ENCODE results near the gene TUG1. TPM values are rescaled to one million over a fixed set of nuclear protein-coding genes. Genes with fewer than 3 reads are reported as not detected.

Gene TUG1
- total and polyA plus RNA-seq, 9 of the 15 experiments (the other 6 are each of a cell fraction or from before 2014, with no cell fraction given): 24.7 to 132 (median 58.9) TPM

- no peak overlapping the region for H3K4me3 ChIP-seq
- H2AFZ ChIP-seq (ENCODE audit: low read depth, low read length): no peak overlapping the region
- H3K9ac ChIP-seq (ENCODE audit: insufficient read depth in 1 of 2, low read depth in 2 of 2, low read length in 2 of 2): no peak overlapping the region
- TF ChIP-seq BCOR (IDR thresholded peaks at IDR 0.05): peak; percentile 77; the same call in 1 of the 2 replicates
- TF ChIP-seq HBP1 (CRISPR knock-in tag; IDR thresholded peaks at IDR 0.05): no peak
- TF ChIP-seq RBM25 (IDR thresholded peaks at IDR 0.05; ENCODE audit: low read depth, low read length, severe bottlenecking): peak; percentile 89
- no peak for TF ChIP-seq NFYB (IDR thresholded peaks at IDR 0.05; ENCODE audit: extremely low read depth, insufficient read length)
- TF ChIP-seq ESRRA (IDR thresholded peaks at IDR 0.05; ENCODE audit: borderline replicate concordance, low read depth): peak; percentile 93
- no peak for TF ChIP-seq EZH2 (IDR thresholded peaks at IDR 0.05; ENCODE audit: borderline replicate concordance, low read depth, low read length)
- TF ChIP-seq POLR2AphosphoS2 (IDR thresholded peaks at IDR 0.05; ENCODE audit: low read length): no peak
- no peak for TF ChIP-seq HDAC8 (tag; IDR thresholded peaks at IDR 0.05)
- TF ChIP-seq KDM1A (IDR thresholded peaks at IDR 0.05): peak; percentile 22 to 56; a peak in 2 of 4 replicates
- TF ChIP-seq ASH1L (IDR thresholded peaks at IDR 0.05; ENCODE audit: borderline replicate concordance, low read depth, partially characterized antibody): no peak
- no peak for TF ChIP-seq STAT5A (IDR thresholded peaks at IDR 0.05; ENCODE audit: borderline replicate concordance, low read length)
- no peak for TF ChIP-seq TRIM24 (IDR thresholded peaks at IDR 0.05)
- no peak for TF ChIP-seq CHD2 (IDR thresholded peaks at IDR 0.05; ENCODE audit: low read depth, low read length)
- CTCF ChIA-PET (ENCODE audit: low intra/inter-chr PET ratio): no interaction called here
- peaks cover 12% of the 10 kb centered on the region; the same call in 1 of the 2 replicates for H4K20me1 ChIP-seq (replicated peaks; ENCODE audit: control insufficient read depth, insufficient read depth, low read length)
- H3K36me3 ChIP-seq (ENCODE audit: control insufficient read depth, insufficient read depth, low read length): peaks cover 32% of the 10 kb centered on the region; the same call in 1 of the 3 replicates
- DNase-seq (ENCODE audit: extremely low read depth in 1 of 4, low spot score in 3 of 4) (no peak), ATAC-seq (no peak), FAIRE-seq (no peak)
- in situ Hi-C loops (cut with MboI) (no loop called here), intact Hi-C loops (cut with micrococcal nuclease) (loop anchor here (5.0 kb wide), 1 partner anchor 97 kb away; no protein-coding TSS in a partner anchor)
- H3K9me3 ChIP-seq (replicated peaks; ENCODE audit: control insufficient read depth, insufficient read depth, low read depth, low read length): no peaks in the 10 kb centered on the region
- H3K27ac ChIP-seq (ENCODE audit: extremely low read depth, low read depth, low read length): no peak overlapping the region
- peak overlapping the region; percentile 47; the same call in 1 of the 2 replicates for H3K4me2 ChIP-seq (ENCODE audit: insufficient read depth, low read length)
- 27% methylated on average over 4 of the region's 4 CpGs for WGBS (ENCODE audit: insufficient coverage, low coverage, missing lambda C conversion rate)
- H3K27me3 ChIP-seq (ENCODE audit: control insufficient read depth in 2 of 2, insufficient read depth in 2 of 2, low read length in 2 of 2): no peaks in the 10 kb centered on the region
- H3K4me1 ChIP-seq (replicated peaks in 1 of 2; ENCODE audit: control insufficient read depth in 2 of 2, insufficient read depth in 2 of 2, low read length in 2 of 2): peaks cover 10 to 12% of the 10 kb centered on the region in 2 experiments; a peak in 4 of 5 replicates
- no peaks in the 10 kb centered on the region for H3K9me1 ChIP-seq (ENCODE audit: control insufficient read depth, insufficient read depth, low read length)
- POLR2A ChIA-PET: interaction anchor here (0.6 to 1.0 kb wide), 3 partner anchors 154 to 709 kb away, joined by 3 to 4 read pairs (median 3); no protein-coding TSS in a partner anchor
- no TSS peak for BruUV-seq (replicated peaks)
- H3K79me2 ChIP-seq (ENCODE audit: control insufficient read depth, insufficient read depth, low read length): peaks cover 88% of the 10 kb centered on the region
Observed at GRCh38 chr22:30964858-30965257, 4.2 kb upstream of the TUG1 start.
